ENCODE measurements around the gene GRAMD2A.

DNA sequence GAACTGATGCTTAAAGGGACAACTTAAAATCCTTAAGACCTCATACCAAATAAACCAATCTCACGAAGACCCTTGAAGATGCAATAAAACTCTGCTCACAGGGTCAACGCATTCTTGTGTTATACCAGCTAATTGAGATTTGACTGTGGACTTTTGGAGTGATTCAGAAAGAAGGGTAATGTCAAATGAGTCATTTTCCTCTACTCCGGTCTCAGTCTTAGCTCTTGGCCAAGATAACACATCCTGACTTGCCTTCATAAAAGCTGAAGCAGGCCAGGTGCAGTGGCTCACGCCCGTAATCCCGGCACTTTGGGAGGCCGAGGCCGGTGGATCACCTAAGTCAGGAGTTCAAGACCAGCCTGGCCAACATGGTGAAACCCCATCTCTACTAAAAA lies 29.6 kb upstream of the GRAMD2A start:
- TF ChIP-seq, protein P1, sequence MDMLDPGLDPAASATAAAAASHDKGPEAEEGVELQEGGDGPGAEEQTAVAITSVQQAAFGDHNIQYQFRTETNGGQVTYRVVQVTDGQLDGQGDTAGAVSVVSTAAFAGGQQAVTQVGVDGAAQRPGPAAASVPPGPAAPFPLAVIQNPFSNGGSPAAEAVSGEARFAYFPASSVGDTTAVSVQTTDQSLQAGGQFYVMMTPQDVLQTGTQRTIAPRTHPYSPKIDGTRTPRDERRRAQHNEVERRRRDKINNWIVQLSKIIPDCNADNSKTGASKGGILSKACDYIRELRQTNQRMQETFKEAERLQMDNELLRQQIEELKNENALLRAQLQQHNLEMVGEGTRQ (IDR thresholded peaks at IDR 0.05; ENCODE audit: borderline replicate concordance, low read depth, low read length), result no peak
- TF ChIP-seq, protein P2, sequence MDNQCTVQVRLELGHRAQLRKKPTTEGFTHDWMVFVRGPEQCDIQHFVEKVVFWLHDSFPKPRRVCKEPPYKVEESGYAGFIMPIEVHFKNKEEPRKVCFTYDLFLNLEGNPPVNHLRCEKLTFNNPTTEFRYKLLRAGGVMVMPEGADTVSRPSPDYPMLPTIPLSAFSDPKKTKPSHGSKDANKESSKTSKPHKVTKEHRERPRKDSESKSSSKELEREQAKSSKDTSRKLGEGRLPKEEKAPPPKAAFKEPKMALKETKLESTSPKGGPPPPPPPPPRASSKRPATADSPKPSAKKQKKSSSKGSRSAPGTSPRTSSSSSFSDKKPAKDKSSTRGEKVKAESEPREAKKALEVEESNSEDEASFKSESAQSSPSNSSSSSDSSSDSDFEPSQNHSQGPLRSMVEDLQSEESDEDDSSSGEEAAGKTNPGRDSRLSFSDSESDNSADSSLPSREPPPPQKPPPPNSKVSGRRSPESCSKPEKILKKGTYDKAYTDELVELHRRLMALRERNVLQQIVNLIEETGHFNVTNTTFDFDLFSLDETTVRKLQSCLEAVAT (IDR thresholded peaks at IDR 0.05), result peak; percentile 65
- TF ChIP-seq, protein P3, sequence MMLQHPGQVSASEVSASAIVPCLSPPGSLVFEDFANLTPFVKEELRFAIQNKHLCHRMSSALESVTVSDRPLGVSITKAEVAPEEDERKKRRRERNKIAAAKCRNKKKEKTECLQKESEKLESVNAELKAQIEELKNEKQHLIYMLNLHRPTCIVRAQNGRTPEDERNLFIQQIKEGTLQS (IDR thresholded peaks at IDR 0.05; ENCODE audit: borderline replicate concordance, extremely low read depth, low read depth, low read length), result no peak
